GM19324 (cell line): ENCODE results near the gene PEX10.

Experiments used
- ATAC-seq: cut with Tn5 transposase; IDR thresholded peaks from one replicate; pipeline ENCODE4 v1.9.1; 2021; ENCODE audit warnings: mild to moderate bottlenecking, moderate library complexity; ENCODE audit not compliant: unreplicated experiment, low FRiP score

PEX10 gene

DNA sequence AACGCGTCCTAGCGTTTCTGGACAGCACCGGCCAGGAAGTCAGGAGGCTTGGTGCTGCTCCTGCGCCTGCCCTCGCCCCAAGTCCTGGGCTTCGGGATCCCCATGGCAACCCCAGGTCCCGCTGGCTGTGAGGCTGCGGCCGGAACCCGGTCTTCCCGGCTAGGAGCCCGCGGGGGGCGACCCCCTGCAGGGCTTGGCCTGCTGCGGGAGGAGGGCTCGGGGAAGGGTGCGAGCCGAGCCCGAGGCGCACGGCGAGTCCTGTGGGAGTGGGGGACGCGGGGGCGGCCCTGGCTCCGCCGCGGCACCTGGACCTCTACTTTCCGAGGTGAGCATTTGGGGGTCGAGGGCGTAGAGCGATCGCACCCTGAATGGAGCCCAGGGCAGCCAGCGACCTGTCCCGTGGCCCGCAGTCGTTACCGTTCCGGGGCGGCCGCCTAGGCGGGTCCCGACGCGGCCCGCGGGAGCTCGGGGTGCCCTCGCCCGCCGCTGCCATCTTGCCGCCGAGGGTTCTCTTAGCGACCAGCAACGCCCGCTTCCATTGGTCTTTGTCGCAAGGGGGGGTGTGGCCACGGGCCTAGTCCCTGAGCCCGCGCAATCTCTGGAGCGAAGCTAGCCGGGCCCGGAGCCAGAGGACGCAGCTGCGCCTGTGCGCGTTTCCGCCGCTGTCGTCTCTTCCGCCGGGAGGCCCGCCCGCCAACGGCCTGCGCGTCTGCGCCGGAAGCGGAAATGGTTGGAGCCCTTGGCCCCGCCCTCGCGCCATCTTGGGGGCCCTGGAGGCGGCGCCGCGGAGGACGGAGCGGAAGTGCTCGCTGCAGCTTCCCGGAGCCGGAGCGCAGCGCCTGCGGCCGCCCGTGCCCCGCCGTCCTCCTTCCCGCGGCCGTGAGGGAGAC is 21.1 kb downstream of the PEX10 start, which contains the start of the genes MORN1 and RER1:
Gene MORN1 (minus strand): TSS at position 514 of the 890 bp plus-strand sequence. CDS start 21 bp downstream, at position 493.
Gene RER1 (plus strand): TSS at position 801 of the 890 bp plus-strand sequence. CDS start 3,950 bp downstream, outside the sequence.
- ATAC-seq, result peak; percentile 95

DNA sequence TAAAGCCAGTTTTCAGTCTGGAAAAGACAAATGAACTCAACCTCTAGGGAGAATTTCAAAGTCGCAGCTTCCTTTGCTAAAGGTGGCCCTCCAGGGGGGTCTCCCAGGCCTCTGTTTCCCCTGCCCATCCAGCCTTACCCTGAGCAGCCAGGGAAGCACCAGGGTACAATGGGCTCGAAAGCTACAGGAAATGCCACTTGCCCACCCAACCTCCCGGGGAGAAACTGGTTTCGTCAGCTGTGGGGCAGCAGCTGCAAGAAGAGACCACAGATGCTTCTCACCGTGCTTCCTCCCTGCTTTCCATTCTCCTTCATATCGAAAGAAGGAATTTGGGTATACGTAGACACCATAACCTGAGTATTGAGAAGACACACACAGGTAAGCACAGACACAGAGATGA is 22.7 kb downstream of the PEX10 start:
- no peak for ATAC-seq

GRCh38 chr1:2388004-2388913 is 24.1 kb downstream of the PEX10 start:
- no peak for ATAC-seq

DNA sequence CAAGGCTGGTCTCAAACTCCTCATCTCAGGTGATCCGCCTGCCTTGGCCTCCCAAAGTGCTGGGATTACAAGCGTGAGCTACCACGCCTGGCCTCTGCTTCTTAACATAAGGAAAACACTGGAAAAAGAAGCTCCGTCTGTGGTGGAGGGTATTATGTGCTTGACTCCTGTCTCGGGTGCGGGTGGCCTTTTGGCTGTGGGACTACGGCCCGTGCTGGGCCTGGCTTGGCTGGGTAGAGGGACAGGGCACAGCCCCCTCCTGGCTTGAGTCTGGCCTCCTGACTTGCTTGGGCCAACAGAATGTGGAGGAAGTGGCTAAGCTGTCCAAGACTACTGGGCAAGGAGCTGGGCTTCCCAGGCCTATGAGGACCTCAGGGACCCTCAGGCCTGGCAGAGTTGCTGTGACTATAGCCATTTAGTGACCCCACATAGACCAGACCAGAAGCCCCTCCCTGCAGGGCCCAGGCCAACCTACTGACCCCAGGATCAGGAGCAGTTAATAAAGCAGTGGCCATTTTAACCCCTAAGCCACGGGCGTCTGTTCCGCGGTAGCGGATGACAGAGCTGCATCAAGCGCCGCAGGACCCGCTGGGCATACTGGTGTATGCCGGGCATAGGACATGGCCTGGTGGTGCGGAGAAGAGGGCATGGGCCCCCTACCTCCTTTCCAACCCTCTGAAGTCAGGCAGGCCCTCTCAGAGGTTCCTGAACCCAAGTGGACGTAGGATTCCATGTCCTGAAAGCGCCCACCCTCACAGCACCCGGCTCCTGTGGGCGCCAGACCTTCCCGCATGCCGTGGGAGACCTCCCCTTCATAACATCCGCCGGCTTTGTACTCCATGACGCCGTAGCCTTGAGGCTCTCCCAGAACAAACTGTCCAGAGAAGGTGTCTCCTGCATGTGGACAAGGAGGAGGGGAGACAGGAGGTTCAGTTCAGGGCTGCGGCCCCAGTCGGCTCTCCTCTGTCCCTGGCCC is 25.4 kb downstream of the PEX10 start:
- ATAC-seq, result no peak

DNA sequence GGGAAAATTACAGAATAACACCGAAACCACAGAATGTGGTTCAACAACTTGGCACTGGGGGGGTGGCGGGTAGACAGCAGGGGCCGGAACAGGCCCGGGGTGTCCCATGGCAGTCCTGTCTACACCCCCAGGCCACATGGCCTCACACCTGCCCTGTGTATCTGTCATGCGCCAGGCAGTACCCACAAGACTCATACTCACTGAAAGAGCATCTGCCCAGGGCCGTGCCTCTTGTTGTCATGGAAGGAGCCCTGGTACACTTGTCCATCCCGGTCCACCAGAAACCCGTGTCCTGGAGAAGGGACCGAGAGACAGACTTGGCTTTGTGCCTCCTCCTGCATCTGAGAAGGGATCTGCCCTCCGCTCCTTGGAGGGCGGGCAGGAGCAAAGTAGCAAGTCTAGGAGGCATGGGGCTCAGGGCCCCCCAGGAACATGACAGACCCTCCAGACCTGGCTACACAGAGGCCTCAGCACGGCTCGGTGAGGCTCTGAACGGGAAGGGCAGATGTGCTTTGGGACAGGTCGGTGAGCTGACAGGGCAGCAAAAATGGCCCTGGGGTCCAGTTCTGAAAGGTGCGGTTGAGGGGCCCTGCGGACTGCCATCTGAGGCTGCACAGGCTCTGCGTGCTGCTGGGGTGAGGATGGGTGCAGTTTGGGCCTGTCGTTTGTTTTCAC is 26.6 kb downstream of the PEX10 start:
- ATAC-seq, result no peak

DNA sequence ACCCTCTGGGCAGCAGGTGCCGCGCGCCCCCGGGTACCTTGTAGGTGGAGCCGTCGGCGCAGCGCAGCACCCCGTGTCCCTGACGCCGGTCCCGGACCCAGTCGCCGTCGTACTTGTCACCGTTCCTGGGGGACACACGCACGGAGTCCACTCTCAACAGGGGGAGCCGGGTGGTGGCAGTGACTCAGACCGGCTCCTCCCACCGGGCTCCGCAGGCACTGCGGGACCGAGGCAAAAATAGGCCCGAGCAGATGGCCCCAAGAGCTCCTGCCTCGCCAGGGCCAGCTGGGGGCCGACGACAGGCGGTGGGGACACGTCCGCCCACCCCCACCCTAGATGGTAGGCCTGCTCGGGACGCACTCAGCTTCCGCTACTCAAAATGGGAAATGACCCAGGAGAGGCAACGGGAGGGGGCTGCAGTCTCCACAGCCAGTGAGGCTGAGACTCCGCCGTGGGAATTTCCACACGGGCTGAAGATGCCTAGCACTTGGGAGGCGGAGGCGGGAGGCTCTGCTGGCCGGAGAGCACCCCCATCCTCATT is 27.4 kb downstream of the PEX10 start:
- ATAC-seq, result no peak

DNA sequence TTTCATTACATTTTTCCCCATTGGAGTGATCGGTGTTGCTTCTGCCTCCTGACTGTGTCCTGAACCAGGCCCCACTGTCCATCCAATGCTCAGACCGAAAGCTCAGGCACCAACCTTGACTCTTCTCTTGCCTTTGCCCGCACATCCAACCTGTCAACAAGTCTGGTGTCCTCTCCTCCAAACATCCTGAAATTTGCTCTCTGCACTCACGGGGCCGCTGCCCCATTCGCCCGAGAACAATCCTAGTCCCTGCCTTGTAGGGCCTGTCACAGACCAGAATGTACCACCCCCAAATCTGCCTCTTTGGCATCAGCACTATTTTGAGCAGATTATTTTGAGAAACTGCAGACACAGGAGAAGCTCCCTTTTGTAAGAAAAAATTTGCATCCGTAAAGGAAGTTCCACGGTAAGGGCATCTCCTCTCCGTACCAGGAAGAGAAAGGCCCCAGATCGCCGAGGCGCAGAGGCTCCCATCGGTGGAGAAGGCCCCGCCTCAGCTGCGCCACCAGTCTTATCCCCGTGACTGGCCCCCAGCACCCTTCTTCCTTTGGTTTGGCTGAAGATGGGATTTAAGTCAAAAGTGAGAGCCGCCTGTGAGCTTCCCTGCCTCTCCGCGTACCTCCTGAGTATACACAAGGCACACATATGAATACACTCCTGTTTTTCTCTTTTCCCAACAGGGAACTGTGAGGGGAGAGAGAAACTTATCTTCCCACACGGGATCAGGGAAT is 28.1 kb downstream of the PEX10 start:
- ATAC-seq, result no peak

GRCh38 chr1:2383576-2383975 is 28.8 kb downstream of the PEX10 start:
- no peak for ATAC-seq

- ATAC-seq, result no peak
Observed at GRCh38 chr1:2382621-2383361, 29.6 kb downstream of the PEX10 start.

DNA sequence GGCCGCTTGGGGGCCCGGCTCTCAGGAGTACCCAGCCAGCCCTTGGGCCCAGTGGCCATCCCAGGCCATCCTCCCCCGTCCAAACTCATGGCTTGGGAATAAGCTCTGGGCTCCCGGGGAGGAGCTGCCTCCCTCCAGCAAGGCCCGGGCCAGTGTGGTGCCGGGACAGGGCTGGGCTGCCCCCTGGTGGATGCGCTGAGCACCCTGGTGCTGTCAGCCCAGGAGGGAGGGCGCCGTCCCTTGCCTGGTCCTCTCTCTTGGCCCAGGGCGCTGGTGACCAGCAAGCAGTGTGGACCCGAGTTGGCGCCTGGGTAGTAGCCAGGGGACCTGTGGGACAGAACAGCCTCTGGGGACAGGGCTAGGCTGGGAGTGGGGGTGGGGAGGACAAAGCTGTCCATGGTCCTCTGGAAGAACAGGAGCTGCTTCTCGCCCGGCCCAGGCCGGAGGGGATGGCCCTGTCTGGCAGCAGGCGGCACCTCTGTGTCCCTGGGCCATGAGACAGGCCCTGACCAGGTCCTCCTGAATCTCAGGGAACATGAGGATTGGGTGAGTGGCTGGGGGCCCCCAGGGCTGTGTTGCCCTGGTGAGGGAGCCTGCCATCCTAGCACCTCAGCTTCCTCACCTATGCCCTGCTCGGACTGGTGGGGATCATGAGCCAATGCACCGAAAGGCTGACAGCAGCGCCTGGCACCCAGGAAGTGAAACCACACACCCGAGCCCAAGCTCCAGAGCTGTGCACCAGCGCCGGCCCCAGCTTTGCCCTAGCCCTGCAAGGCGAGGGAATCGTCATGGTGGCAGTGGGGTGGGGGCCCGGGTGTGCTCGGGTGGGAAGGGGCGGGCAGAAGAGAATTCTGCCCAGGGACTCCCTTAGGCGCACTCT is 30.4 kb downstream of the PEX10 start:
- no peak for ATAC-seq

DNA sequence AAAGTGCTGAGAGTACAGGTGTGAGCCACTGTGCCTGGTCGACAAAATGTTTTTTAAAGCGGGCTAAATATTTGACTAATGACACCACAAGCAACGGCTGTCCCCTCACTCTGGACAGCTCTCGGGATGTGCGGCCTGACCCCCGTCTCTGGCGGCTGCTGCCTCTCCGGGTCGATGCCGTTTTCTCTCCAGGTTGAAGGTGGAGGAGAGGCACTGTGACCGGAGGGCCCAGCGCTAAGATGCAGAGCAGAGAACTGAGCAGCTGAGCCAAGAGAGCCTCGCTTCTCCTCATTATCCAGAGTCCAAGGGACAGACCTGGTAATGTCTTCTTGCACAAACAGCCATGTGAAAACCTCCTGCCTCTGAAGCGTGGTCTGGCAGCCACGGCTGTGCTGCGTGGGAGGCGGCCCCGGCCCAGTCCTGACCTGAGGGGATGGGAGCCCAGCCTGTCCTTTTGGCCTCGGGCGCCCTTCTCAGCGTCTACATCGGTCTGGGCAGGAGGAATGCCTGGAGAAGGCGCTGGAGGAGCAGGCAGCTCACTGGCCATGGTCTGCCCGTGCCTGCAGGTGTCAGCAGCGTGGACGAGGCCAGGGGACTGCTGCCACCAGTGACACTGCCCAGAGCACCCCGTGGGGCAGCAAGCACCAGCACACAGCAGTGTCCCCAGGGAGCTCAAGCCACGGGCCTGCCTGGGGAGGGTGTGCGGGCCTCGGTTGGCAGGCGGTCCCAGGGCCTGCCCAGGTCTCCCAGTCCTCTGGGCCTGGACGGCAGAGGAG is 31.4 kb downstream of the PEX10 start:
- no peak for ATAC-seq

DNA sequence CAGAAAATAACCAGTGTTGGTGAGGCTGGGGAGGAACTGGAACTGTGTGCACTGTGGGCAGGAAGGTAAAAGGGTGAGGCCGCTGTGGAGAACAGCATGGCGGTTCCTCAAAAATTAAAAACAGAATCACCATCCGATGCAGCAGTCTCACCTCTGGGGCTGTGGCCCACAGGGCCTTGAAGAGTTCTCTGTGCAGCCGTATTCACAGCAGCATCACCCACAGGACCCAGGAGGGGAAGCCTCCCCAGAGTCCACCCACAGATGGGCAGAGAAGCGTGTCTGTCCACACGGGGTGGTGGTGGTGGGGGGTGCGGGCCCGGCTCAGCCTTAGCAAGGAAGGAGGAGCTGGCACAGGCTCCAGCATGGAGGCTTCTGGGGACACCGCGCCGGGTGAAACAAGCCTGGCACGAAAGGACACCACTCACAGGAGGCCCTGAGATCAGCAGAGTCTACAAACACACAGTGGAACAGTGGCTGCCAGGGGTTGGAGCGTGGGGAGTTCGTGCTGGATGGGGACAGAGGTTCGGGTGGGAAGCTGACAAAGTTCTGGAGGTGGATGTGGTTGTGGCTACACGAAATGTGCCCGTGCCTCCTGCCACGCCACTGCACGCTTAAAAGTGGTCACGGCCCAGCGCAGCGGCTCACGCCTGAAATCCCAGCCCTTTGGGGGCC is 32.5 kb downstream of the PEX10 start:
- no peak for ATAC-seq

GRCh38 chr1:2378956-2379732 is 33.2 kb downstream of the PEX10 start:
- no peak for ATAC-seq

DNA sequence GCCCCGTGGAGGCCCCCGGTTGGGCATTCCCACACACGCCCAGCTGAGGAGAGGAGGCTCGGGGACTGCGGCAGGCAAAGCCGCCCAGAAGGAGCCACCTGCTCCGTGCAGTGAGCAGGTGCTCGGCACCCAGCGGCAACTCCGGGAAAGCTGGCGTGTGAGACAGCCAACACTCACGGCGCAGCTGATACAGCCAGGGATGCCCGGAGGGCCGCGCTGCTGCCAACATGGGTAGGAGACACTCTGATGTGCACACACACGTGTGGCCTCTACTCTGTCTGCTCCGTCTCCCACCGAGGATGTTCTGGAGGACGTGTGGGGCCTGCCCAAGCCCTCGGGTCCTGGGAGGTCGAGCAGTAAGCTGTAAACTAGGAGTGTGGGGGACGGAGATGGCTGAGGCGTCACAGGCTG is 33.9 kb downstream of the PEX10 start:
- no peak for ATAC-seq
